GM21360 (cell line): Measurements from ENCODE around the gene FAM114A1.

Experiments
- ATAC-seq: cut with Tn5 transposase; IDR thresholded peaks from one replicate; pipeline ENCODE4 v1.9.1; 2021; ENCODE audit warnings: mild to moderate bottlenecking, moderate library complexity; ENCODE audit not compliant: unreplicated experiment

FAM114A1 gene

DNA sequence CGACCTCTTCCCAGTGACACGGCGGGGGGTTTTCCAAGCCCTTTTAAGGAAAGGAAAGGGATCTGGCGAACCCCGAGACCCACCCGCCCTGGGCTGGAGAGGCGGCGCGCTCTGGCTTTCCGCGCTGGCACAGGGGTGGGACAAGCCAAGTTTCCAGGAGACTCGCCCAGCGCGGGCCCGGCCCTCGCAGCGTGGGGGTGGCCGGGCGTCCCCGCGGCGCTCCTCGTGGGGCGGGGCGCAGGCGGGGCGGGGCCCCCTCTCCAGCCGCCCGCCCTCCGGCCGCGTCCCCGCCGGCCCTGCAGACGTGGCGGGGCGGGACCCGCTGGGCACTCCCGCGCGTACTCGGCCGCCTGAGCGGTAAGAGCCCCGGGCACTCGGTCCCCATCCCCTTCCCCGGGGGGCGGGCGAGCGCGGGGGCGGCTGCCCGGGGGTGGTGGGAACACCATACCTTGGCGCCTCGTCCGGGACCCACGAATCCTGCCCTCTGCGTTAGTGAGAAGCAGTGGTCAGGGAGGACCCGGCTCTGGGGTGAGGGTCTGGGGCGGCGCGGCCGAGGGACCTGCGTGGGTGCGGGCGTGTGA is at the start of gene FAM114A1:
Gene FAM114A1 (plus strand): TSS at position 329 of the 581 bp plus-strand sequence. CDS start 10,273 bp downstream, outside the sequence.
- ATAC-seq, result peak; percentile 87

DNA sequence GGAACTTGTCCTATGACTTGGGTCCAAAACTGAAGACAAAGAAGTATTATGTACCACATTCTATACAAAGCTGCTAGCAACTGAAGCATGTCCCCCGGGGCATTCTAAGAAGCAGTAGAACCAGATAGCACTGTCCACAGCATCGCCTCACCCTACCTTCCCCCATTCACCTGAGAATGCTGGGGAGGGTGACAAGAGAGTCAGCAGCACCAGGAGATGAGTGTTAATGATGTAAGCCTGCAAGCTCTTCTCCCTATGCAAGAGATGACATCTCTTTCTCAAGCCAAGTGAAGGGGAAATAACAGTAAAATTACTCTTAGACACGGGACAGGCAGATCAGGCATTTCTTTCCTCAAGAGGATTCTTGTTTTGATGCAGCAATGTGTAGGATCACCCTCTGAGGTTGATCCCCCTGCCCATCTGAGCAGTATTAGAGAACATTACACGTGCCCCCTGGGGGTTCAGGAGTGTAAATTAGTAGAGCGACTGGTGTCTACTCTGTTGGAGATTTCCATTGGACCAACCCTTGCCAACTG is 49.1 kb upstream of the FAM114A1 start:
- ATAC-seq, result peak; percentile 54

DNA sequence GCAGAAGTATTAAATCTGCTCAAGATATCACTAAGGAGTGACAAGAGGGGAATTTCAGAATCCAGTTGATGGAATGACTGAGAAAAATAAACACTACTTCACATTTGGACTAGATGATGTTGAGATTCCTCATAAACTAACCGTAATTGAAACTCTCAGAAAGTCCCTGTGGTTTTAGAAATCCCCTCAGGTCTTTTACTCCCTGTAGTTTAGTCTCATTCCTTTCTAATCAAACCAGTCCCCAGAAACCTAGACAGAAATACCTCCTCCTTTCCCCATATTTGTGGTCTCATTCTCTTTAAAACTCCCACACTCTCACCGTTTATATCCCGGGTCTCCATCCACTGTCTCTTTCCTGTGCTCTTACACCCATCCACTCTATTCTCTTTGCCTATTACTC is 48.0 kb upstream of the FAM114A1 start:
- ATAC-seq, result no peak

- ATAC-seq, result peak; percentile 43
Observed at GRCh38 chr4:38820329-38821061, 47.1 kb upstream of the FAM114A1 start.

GRCh38 chr4:38821739-38822138 is 45.9 kb upstream of the FAM114A1 start:
- ATAC-seq, result no peak

DNA sequence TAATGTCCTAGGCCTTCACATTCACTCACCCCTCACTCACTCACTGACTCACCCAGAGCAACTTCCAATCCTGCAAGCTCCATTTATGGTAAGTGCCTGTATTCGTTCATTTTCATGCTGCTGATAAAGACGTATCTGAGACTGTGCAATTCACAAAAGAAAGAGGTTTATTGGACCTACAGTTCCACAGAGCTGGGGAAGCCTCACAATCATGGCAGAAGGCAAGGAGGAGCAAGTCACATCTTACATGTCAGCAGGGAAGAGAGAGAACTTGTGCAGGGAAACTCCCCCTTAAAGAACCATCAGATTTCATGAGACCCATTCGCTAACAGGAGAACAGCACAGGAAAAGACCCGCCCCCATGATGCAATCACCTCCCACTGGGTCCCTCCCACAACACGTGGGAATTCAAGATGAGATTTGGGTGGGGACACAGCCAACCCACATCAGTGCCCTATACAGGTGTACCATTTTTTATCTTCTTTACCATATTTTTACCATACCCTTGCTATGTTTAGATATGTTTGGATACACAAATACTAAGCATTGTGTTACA is 44.8 kb upstream of the FAM114A1 start:
- ATAC-seq, result no peak

DNA sequence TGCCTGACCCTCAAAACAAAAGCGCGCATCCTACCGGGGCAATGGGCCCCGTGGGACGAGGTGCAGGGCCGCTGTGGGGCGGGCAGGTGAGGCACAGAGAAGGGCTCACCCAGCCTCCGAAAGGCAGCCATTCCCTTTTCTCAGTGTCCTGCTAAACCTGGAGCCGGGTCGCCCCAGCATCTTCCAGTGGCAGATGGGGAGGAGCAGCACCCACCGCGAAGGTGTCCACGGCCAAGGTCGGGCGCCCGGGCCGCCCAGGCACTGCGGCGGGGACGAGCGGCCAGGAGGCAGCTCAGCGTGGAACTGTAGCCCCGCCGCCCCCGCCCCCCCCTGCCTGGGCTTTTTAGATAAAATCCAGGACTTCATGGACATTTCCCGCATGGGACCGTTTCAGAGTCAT is 43.8 kb upstream of the FAM114A1 start:
- no peak for ATAC-seq

- ATAC-seq, result no peak
Observed at GRCh38 chr4:38829237-38829636, 38.4 kb upstream of the FAM114A1 start.

GRCh38 chr4:38831653-38832052 is 36.0 kb upstream of the FAM114A1 start:
- no peak for ATAC-seq

- ATAC-seq, result no peak
Observed at GRCh38 chr4:38832206-38832605, 35.4 kb upstream of the FAM114A1 start.

GRCh38 chr4:38832624-38833528 is 34.7 kb upstream of the FAM114A1 start:
- no peak for ATAC-seq

GRCh38 chr4:38834570-38834969 is 33.0 kb upstream of the FAM114A1 start:
- ATAC-seq, result no peak

DNA sequence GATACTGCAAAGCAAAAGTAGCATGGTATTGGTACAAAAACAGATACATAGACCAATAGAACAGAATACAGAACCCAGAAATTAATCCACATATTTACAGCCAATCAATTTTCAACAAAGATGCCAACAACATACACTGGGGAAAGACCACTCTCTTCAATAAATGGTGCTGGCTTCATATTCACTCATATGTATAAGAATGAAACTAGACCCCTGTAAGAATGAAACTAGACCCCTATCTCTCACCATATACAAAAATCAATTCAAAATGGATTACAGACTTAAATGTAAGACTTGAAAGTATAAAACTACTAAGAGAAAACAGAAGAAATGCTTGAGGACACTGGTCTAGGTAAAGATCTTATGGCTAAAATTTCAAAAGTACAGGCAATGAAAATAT is 30.3 kb upstream of the FAM114A1 start:
- no peak for ATAC-seq

DNA sequence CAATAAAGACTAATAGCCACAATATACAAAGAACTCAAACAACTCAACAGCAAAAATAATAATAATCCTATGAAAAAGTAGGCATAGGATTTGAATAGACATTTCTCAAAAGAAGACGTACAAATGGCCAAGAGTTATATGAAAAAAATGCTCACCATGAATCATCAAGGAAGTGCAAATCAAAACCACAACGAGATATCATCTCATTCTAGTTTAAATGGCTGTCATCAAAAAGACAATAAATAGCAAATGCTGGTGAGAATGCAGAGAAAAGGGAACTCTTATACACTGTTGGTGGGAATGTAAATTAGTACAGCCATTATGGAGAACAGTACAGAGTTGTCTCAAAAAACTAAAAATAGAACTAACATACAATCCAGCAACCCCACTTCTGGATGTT is 29.8 kb upstream of the FAM114A1 start:
- no peak for ATAC-seq

DNA sequence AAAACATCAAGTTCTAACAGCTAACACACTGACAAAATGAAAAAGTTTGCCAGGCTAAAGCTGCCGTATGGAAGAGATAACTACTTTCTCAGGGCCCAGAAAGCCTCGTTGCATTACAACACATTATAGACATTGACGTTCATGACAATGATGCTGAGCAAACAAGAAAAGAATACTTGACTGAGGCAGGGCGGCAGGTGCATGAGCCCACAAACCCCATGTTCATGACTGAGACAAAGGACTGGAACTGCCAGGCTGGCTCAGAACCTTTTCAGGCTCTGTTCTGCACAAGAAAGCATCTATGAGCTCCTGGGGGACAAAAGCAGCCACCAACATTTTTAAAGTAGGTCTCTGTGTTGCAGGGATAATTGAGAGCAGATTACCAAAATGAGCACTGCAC is 24.6 kb upstream of the FAM114A1 start:
- ATAC-seq, result no peak

GRCh38 chr4:38846015-38846414 is 21.6 kb upstream of the FAM114A1 start:
- ATAC-seq, result no peak

DNA sequence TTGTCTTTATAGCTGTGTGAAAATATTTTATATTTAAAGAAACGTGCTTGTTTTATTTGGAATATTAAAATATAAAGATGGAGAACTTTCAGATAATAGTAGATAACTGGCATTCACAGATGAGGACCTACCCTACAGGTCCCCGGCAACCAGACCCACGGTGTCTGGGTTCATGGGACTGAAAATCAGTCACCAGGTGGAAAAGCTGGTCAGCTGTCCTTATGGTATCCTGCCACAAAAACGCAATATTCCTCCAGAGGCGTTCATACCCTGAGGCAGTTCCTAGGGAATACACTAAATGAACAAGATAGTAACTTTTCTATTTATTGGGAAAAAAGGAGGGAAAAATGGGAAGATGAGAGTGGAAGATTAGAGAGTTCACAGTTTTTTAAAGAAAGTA is 12.1 kb upstream of the FAM114A1 start:
- no peak for ATAC-seq

GRCh38 chr4:38856046-38856445 is 11.6 kb upstream of the FAM114A1 start:
- ATAC-seq, result no peak

GRCh38 chr4:38856524-38857337 is 10.9 kb upstream of the FAM114A1 start, which contains the start of gene TLR6:
Gene TLR6 (minus strand): TSS chr4:38856817. CDS start chr4:38829473, 27,344 bp downstream.
- ATAC-seq, result no peak
